ENCODE measurements around the gene MPC1L. TPM values are rescaled to one million over a fixed set of nuclear protein-coding genes. Genes with fewer than 3 reads are reported as not detected.

The MPC1L gene
- total and polyA plus RNA-seq, 2 of the 8 experiments (the other 6 are each of a cell fraction or from before 2014, with no cell fraction given): not detected

GRCh38 chrX:40628506-40628905 is 5.3 kb downstream of the MPC1L start:
- Histone ChIP-seq H3K4ac (replicated peaks; ENCODE audit: insufficient read length, low read depth, low read length) (no peak overlapping the region), H4K8ac (ENCODE audit: extremely low read depth, insufficient read depth, low read length) (no peak overlapping the region), H2AK5ac (ENCODE audit: low read depth, low read length) (no peak overlapping the region), H3K79me2 (ENCODE audit: control insufficient read depth in 1 of 2, insufficient read depth in 2 of 2, low read length in 2 of 2) (no peaks in the 10 kb centered on the region), H3K79me1 (ENCODE audit: low read depth, low read length) (no peaks in the 10 kb centered on the region), H3K36me3 (ENCODE audit: control insufficient read depth in 2 of 4, insufficient read depth in 4 of 4, low read length in 3 of 4) (peaks cover 2 to 27% (median 10%) of the 10 kb centered on the region in 4 experiments; a peak in 7 of 8 replicates), H3K14ac (ENCODE audit: insufficient read length) (no peak overlapping the region), H3K9me3 (ENCODE audit: insufficient read depth in 2 of 2, low read depth in 1 of 2, low read length in 1 of 2) (no peaks in the 10 kb centered on the region), H3K27me3 (replicated peaks in 1 of 4; ENCODE audit: control insufficient read depth in 3 of 4, extremely low read depth in 1 of 4, insufficient read depth in 3 of 4, low read length in 3 of 4) (no peaks in the 10 kb centered on the region), H3K23me2 (ENCODE audit: low read depth, low read length) (no peaks in the 10 kb centered on the region), H3K4me3 (ENCODE audit: extremely low read depth in 1 of 4, insufficient read depth in 2 of 4, low read depth in 3 of 4, low read length in 4 of 4) (no peak overlapping the region), H2BK15ac (ENCODE audit: low read length) (no peak overlapping the region), H4K5ac (ENCODE audit: insufficient read length, low read depth, low read length) (no peak overlapping the region), H2BK120ac (replicated peaks; ENCODE audit: low read depth, low read length) (no peak overlapping the region), H2BK5ac (ENCODE audit: low read depth, low read length) (no peak overlapping the region), H4K20me1 (replicated peaks in 1 of 2; ENCODE audit: control insufficient read depth in 1 of 2, insufficient read depth in 2 of 2, low read length in 2 of 2) (no peaks in the 10 kb centered on the region), H3K23ac (ENCODE audit: insufficient read length) (no peak overlapping the region), H3K18ac (ENCODE audit: extremely low read depth, low read length) (no peak overlapping the region), H3K4me1 (replicated peaks in 1 of 4; ENCODE audit: control insufficient read depth in 3 of 4, insufficient read depth in 4 of 4, low read length in 3 of 4) (peaks cover 0 to 3% (median 0%) of the 10 kb centered on the region in 4 experiments; a peak in 1 of 7 replicates), H3K9ac (replicated peaks in 1 of 4; ENCODE audit: extremely low read depth in 1 of 4, low read depth in 3 of 4, low read length in 3 of 4) (no peak overlapping the region), H3K4me2 (ENCODE audit: insufficient read depth in 1 of 2, low read depth in 2 of 2, low read length in 2 of 2) (no peak overlapping the region), H2AFZ (ENCODE audit: low read length) (no peak overlapping the region), H4K91ac (replicated peaks; ENCODE audit: insufficient read length, low read length) (no peak overlapping the region), H3K27ac (ENCODE audit: low read depth, low read length) (no peak overlapping the region), H3K56ac (replicated peaks; ENCODE audit: insufficient read length, low read depth, low read length) (no peak overlapping the region), H2BK20ac (ENCODE audit: low read length) (no peak overlapping the region), H2BK12ac (ENCODE audit: low read depth, low read length) (no peak overlapping the region)
- POLR2A ChIA-PET (ENCODE audit: partially characterized antibody): no interaction called here
- TF ChIP-seq CREB1 (IDR thresholded peaks at IDR 0.05) (no peak), BRCA1 (IDR thresholded peaks at IDR 0.05; ENCODE audit: low read depth, low read length) (no peak), HDAC6 (IDR thresholded peaks at IDR 0.05; ENCODE audit: low read depth, low read length) (no peak), NRF1 (IDR thresholded peaks at IDR 0.05; ENCODE audit: low read depth, low read length) (no peak), ASH2L (IDR thresholded peaks at IDR 0.05; ENCODE audit: low read length) (no peak), RFX5 (IDR thresholded peaks at IDR 0.05; ENCODE audit: borderline replicate concordance, low read depth, low read length) (no peak), TAF1 (IDR thresholded peaks at IDR 0.05; ENCODE audit: low read depth, low read length) (no peak), KDM1A (IDR thresholded peaks at IDR 0.05; ENCODE audit: borderline replicate concordance, low read length) (no peak), SIX5 (IDR thresholded peaks at IDR 0.05; ENCODE audit: low read depth, low read length) (no peak), NANOG (IDR thresholded peaks at IDR 0.05; ENCODE audit: insufficient read depth, low read depth, low read length, poor library complexity, severe bottlenecking) (no peak), FOSL1 (IDR thresholded peaks at IDR 0.05; ENCODE audit: insufficient read depth, low read depth, low read length) (no peak), EZH2 (IDR thresholded peaks at IDR 0.05; ENCODE audit: low read depth, low read length, severe bottlenecking) (no peak), MAFK (IDR thresholded peaks at IDR 0.05; ENCODE audit: low read depth, low read length) (no peak), E2F6 (IDR thresholded peaks at IDR 0.05) (no peak), EP300 (IDR thresholded peaks at IDR 0.05; ENCODE audit: borderline replicate concordance in 1 of 2, low read depth in 2 of 2, low read length in 2 of 2) (no peak)
- FAIRE-seq (no peak), DNase-seq (ENCODE audit: low read depth in 1 of 2, low spot score in 2 of 2) (no peak)
- CTCF ChIA-PET (ENCODE audit: partially characterized antibody): no interaction called here
- 84% methylated on average over 4 of the region's 5 CpGs; no CpG with 5 or more reads in 1 of the 2 experiments for WGBS, 2 experiments (ENCODE audit: extremely low coverage in 1 of 2, insufficient coverage in 1 of 2, insufficient read length in 1 of 2, insufficient replicate concordance in 2 of 2, low coverage in 1 of 2, low lambda C conversion rate in 2 of 2, missing lambda C conversion rate in 1 of 2)
